Kidney epithelial cell (primary cell): ENCODE data around the gene CD276. TPM values are rescaled to one million over a fixed set of nuclear protein-coding genes. Genes with fewer than 3 reads are reported as not detected.
A peak's percentile ranks its signal among the peaks of the same experiment; 100 is the strongest.

Experiments used
- DNase-seq: peaks from one replicate; pipeline ENCODE4 v3.0.0-alpha.2; 2010; ENCODE audit warnings: low read depth
- H3K27me3 ChIP-seq: 2 replicates; pipeline ENCODE4 v1.6.0; 2011; ENCODE audit warnings: low read length; ENCODE audit not compliant: control insufficient read depth, insufficient read depth
- H3K36me3 ChIP-seq: 2 replicates; pipeline ENCODE4 v1.5.1; 2011; ENCODE audit warnings: low read length; ENCODE audit not compliant: control insufficient read depth, insufficient read depth
- H3K4me3 ChIP-seq: 2 replicates; pipeline ENCODE4 v1.5.1; 2011; ENCODE audit warnings: low read depth, mild to moderate bottlenecking, control low read depth, low read length
- CTCF ChIP-seq: IDR thresholded peaks from 2 replicates; pipeline ENCODE4 v1.5.1; 2011; ENCODE audit warnings: mild to moderate bottlenecking, moderate library complexity, low read length, control low read depth, inconsistent platforms; ENCODE audit not compliant: insufficient read depth, poor library complexity, severe bottlenecking
- total RNA-seq: library from RNA; depleted of rRNA; stranded (reverse); fragments of >200 nt; gene quantifications from 2 replicates; pipeline ENCODE4 v1.2.3, GENCODE V29; 2015

CD276 gene
- total RNA-seq, 1 donor from 2014 or later, result 153 TPM

GRCh38 chr15:73654659-73655058, 29.5 kb upstream of the CD276 start:
- H3K36me3 ChIP-seq, result no peaks in the 10 kb centered on the region
- DNase-seq, result no peak
- no peak overlapping the region for H3K4me3 ChIP-seq
- no peak for TF ChIP-seq CTCF
- no peaks in the 10 kb centered on the region for H3K27me3 ChIP-seq

GRCh38 chr15:73655724-73656123, 28.5 kb upstream of the CD276 start:
- Histone ChIP-seq H3K27me3 (no peaks in the 10 kb centered on the region), H3K36me3 (no peaks in the 10 kb centered on the region), H3K4me3 (no peak overlapping the region)
- TF ChIP-seq CTCF, result no peak
- no peak for DNase-seq

- no peak overlapping the region for H3K4me3 ChIP-seq
- DNase-seq, result no peak
- TF ChIP-seq CTCF, result no peak
- peaks cover 2% of the 10 kb centered on the region for H3K27me3 ChIP-seq
- no peaks in the 10 kb centered on the region for H3K36me3 ChIP-seq
Measured at GRCh38 chr15:73658645-73659044, 25.5 kb upstream of the CD276 start.

GRCh38 chr15:73660455-73660854, 23.7 kb upstream of the CD276 start:
- H3K27me3 ChIP-seq, result peaks cover 2% of the 10 kb centered on the region
- no peak for DNase-seq
- H3K4me3 ChIP-seq, result no peak overlapping the region
- H3K36me3 ChIP-seq, result no peaks in the 10 kb centered on the region
- TF ChIP-seq CTCF, result no peak

GRCh38 chr15:73674587-73674986, 9.6 kb upstream of the CD276 start:
- Histone ChIP-seq H3K27me3 (peaks cover 6% of the 10 kb centered on the region), H3K36me3 (no peaks in the 10 kb centered on the region), H3K4me3 (no peak overlapping the region)
- no peak for TF ChIP-seq CTCF
- DNase-seq, result no peak

- Histone ChIP-seq H3K36me3 (no peaks in the 10 kb centered on the region), H3K4me3 (no peak overlapping the region), H3K27me3 (peaks cover 4% of the 10 kb centered on the region)
- TF ChIP-seq CTCF, result peak; percentile 84
- DNase-seq, result peak; percentile 26
Measured at GRCh38 chr15:73677146-73677607, 7.0 kb upstream of the CD276 start.
